Muscle of back (tissue), 11 donors: ENCODE results near the gene TARBP2. TPM values are rescaled to one million over a fixed set of nuclear protein-coding genes. Genes with fewer than 3 reads are reported as not detected.

Experiments
- DNase-seq, 3 donors: peaks; one replicate each; pipeline versions ENCODE4 v3.0.0 to v3.0.0-alpha.2; 2013
- polyA plus RNA-seq, 10 donors: library from polyadenylated mRNA; unstranded; fragments of 120-200 nt; gene quantifications; one replicate each; pipeline ENCODE4 v1.2.1, GENCODE V29; 2013; ENCODE audit not compliant: insufficient read length in 10 of 10

Gene TARBP2
- polyA plus RNA-seq, 10 donors: 18.7 to 30.2 (median 22.3) TPM

- no peak for DNase-seq
Measured at GRCh38 chr12:53552361-53553327, 51.6 kb downstream of the TARBP2 start.

Other genes starting within 250 kb of the TARBP2 start
- 1 to 10 TPM; 3.6 to 8.6 (median 5.2) TPM for gene ESPL1, start 233.0 kb upstream of the TARBP2 start, polyA plus RNA-seq
- 100 to 1,000 TPM; 481 to 551 (median 501) TPM for gene PFDN5, start 205.7 kb upstream of the TARBP2 start, polyA plus RNA-seq
- gene MYG1, start 201.6 kb upstream of the TARBP2 start, polyA plus RNA-seq: 10 to 100 TPM; 30.5 to 40.3 (median 33.3) TPM
- 10 to 100 TPM; 44.1 to 68.4 (median 49.4) TPM for gene AAAS, start 179.7 kb upstream of the TARBP2 start, polyA plus RNA-seq
- under 1 TPM in 5 of 10 donors, not detected in 5; 0.10 to 0.22 (median 0.20) TPM for gene SP7, start 164.9 kb upstream of the TARBP2 start, polyA plus RNA-seq
- 10 to 100 TPM; 31.0 to 46.7 (median 40.0) TPM for gene SP1, start 121.1 kb upstream of the TARBP2 start, polyA plus RNA-seq
- under 1 TPM in 2 of 10 donors, not detected in 8; 0.28 to 0.60 TPM for gene AMHR2, start 77.4 kb upstream of the TARBP2 start, polyA plus RNA-seq
- gene PRR13, start 59.5 kb upstream of the TARBP2 start, polyA plus RNA-seq: 10 to 100 TPM; 39.2 to 58.4 (median 49.0) TPM
- gene PCBP2, start 49.2 kb upstream of the TARBP2 start, polyA plus RNA-seq: 100 to 1,000 TPM; 505 to 651 (median 595) TPM
- 10 to 100 TPM; 10.1 to 25.7 (median 13.5) TPM for gene MAP3K12, start 1.8 kb upstream of the TARBP2 start, polyA plus RNA-seq
- gene NPFF, start 6.2 kb downstream of the TARBP2 start, polyA plus RNA-seq: 1 to 10 TPM in 3 of 10 donors, under 1 TPM in 2, not detected in 5; 0.28 to 1.7 (median 1.0) TPM
- gene ATF7, start 125.1 kb downstream of the TARBP2 start, polyA plus RNA-seq: 10 to 100 TPM; 36.2 to 61.9 (median 49.5) TPM
- 100 to 1,000 TPM; 605 to 778 (median 729) TPM for gene ATP5MC2, start 174.8 kb downstream of the TARBP2 start, polyA plus RNA-seq
- gene CALCOCO1, start 226.2 kb downstream of the TARBP2 start, polyA plus RNA-seq: 10 to 100 TPM; 63.6 to 99.1 (median 79.6) TPM